Amniotic epithelial cell (primary cell): Measurements from ENCODE around the gene KRT79.

ENCODE experiments used
- DNase-seq: peaks from one replicate; pipeline ENCODE4 v3.0.0-alpha.2; 2010; ENCODE audit warnings: low read depth

KRT79 gene

GRCh38 chr12:52789637-52790426, 44.3 kb downstream of the KRT79 start:
- DNase-seq, result no peak

DNA sequence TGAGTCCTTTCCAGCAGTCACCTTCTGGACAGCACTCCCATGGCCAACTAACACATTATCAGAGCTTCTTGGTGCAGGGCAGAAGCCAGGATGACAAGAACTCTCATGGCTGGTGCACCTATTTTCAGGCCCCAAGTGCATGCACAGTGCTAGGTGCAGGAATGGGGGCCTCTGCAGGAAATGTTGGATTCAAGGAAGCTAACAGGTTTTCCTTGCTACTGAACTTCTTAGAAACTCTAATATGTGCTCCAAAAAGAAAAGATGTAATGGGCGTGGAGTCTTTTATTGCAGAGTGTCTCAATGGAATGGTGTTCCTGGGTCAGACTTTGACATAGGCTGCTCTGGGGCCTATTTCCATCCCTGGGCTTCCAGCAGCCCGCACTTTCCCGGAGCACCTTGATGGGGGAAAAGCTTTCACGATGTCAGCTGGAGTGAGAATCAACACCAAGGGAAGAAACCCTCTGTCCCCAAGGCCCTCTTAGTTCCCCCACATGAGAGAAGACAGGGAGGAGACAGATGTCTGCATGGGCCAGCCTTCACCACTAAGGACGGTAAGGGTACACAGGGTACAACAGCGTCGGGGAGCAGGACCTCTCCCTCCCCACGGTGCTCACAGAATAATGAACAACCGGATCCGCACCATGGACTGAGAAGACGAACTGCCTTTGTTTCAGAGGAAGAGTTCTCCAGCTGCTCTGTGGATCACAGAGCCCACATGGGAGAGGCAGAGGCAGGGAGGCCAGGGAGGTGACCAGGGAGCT, 45.1 kb downstream of the KRT79 start:
- no peak for DNase-seq

- no peak for DNase-seq
Observed at GRCh38 chr12:52788192-52788875, 45.8 kb downstream of the KRT79 start.

DNA sequence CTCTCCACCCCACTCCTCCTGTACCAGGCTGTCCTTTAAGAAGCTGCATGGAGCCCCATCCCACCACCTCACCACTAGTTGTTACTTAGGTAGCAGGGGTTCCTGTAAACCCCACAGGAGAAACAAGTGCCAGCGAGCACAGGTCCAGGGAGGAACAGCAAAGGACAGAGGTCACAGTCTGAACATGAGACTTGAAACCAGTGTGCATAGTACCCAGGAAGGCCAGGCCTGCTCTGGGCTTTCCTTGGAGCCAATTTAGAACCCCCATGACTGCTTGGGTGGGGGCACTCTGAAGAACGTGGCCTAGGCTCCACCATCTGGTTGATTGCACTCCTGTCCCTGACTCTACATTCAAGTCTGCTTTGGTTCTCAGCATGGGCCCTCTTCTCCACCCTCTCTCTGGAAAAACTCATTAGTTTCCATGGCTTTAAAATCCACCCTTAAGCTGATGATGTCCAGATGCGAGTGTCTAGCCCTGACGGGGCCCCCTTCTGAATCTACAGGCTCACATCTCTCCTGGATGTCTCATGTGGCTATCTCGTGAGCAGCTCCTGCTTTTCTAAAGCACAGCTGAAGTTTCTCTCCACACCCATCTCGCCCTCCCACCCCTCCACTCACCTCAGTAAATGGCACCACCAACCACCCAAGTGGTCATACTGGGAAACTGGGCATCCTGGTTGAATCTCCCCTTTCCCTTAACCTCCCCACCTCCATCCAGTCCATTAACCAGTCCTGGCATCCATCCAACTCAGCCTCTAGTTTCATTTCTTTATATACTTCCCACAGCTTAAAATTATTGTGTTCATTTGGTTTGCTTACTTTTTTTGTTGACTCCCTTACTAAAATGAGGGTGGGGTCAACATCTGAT, 46.6 kb downstream of the KRT79 start:
- DNase-seq, result no peak

GRCh38 chr12:52784909-52785308, 49.2 kb downstream of the KRT79 start:
- DNase-seq, result no peak

DNA sequence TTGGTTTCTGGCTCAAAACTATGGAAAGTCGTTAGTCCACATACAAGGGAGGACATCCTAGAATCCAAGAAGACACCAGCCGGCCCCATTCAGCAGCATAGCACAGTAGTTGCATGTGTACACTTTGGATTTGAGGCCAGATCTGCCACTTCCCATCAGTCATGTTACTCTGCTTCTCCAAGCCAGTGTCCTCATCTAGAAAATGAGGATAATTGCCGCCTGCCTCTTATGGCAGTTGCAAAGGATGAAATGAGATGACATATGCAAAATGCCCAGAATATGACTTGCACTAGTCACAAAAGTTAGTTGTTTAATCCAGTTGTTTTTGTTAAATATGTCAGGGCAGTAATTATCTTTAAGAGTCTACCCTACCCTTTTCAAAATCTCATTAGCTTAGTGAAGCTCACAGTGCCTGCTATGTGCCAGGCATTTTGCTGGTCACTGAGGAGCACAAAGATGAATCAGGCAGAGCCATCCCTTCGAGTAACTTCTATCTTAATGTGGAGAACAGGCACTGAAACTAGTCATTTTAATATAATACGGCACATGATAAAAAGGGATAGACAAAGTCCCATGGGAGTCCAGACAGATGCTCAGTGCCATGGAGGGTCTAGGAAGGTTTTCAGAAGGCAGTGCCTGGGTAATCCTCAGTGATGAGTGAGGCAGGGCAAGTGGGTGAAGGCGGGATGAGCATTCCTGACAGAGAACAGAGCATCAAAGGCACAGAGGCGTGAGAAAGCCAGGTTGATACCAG, 50.4 kb downstream of the KRT79 start:
- DNase-seq, result no peak

DNA sequence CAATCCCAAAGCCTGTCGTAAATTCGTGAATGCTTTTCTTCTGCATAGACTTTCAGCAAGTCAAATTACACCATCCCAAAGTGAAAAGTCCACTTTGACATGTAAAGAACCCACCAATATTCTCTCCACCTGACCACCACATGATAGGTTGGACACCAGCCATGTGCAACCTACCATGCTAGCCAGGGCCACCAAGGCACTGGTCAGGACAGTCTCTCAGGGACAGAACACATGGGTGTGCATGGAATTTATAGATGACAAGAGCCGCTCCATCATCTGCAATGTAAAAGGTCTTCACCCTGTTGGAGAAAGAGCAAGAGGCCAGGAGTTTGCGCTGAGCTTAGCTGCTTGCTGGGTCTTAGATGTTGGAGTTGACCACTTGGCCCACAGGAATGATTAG, 51.6 kb downstream of the KRT79 start:
- DNase-seq, result no peak

GRCh38 chr12:52781399-52782082, 52.6 kb downstream of the KRT79 start:
- DNase-seq, result no peak

DNA sequence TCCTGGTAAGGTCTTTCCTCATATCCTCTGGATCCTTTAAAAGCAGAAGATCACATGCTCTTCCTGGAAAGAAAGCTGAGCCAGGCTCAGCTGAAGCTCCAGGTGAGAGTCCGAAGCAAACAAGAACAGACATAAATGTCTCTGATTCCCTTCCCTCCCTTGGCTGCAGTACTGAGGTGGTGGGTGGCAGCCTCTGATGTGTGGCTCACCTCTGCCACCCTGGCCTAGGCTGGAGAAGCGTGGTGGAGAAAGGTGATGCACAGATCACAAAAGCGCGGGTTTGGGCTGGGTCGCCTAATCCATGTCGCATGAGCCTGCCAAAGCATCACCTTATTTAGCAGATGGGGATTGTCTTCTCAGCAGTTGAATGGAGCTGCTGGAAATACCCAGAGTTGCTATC, 54.2 kb downstream of the KRT79 start:
- no peak for DNase-seq

DNA sequence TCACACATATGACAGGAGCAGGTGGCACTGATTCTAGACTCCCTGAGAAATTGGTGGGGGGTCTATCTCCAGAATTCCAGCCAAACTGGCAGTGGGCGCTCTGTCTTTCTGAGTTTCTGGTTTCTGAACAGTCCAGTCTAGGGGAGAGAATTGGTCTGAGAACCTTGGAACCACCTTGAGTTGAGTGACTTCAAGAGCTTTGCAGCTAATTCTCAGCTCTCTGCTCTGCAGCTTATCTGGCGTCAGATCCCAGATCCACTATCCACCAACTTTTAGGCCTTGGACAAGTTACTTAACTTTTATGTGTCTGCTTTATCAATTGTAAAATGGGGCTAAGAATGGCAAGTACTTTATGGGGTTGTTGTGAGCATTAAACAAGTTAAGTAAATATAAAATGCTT, 55.3 kb downstream of the KRT79 start:
- no peak for DNase-seq

DNA sequence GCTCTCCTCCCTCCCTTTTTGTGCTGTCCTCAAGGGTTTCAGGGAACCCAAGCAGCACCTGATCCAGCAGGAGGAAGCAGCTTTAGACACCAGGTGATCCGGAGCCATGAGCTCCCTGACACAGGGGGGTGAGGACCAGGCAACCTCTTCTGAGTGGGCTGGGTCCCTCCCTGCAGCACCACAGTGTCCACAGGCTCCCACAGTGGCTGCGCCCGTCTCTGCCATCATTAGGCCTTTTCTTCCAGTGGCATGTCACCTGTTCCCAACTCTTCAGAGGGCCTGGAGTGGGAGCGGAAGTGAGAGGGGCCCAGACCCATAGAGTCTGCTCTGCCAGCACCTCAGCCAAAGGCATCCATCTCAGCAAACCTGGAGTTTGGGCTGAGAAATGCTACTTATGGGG, 56.5 kb downstream of the KRT79 start:
- no peak for DNase-seq

GRCh38 chr12:52776913-52777395, 57.2 kb downstream of the KRT79 start, which contains the start of gene KRT76:
KRT76 (minus strand) TSS chr12:52777345; CDS start chr12:52777291, 54 bp downstream.
- DNase-seq, result no peak

- DNase-seq, result no peak
Observed at GRCh38 chr12:52776435-52776834, 57.7 kb downstream of the KRT79 start.

- DNase-seq, result no peak
Observed at GRCh38 chr12:52774629-52775250, 59.4 kb downstream of the KRT79 start.

DNA sequence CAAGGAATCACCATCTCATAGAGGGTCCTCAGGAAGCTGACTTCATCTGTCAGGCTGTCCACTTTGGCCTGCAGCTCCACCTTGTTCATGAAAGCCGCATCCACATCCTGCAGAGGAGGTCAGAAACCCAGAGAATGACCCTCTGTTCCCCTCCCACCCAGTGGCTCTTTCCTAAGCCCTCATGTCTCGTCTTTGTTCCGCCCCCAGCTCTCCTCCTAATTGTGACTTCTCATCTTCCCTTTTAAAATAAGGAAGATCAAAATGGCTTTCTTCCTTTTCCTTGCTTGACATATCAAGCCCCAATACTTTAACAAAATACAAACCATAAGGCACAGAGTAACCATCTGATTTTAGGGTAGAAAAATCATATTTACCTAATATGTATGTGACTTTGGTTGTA, 61.3 kb downstream of the KRT79 start:
- no peak for DNase-seq

- DNase-seq, result no peak
Observed at GRCh38 chr12:52772188-52772587, 61.9 kb downstream of the KRT79 start.

DNA sequence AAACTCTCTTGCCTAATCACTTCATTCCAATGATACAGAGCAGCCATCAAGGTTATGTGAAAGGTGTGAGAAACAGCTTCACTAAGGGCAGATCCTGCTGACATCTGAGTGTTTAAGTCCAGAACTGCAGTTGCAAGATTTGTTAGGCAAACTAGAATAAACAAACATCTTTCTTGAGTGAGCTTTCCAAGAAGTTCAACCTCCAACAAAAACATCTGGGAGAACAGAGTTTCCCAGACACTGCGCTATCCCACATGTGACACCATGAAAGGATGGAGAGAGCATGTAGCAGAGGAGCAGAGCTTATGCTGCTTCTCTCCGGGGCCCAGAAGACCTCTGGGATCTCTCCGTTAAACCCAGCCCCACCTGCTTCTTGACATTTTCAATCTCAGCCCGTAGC, 62.6 kb downstream of the KRT79 start:
- no peak for DNase-seq
